Measurements from ENCODE around the gene NEURL1.

DNA sequence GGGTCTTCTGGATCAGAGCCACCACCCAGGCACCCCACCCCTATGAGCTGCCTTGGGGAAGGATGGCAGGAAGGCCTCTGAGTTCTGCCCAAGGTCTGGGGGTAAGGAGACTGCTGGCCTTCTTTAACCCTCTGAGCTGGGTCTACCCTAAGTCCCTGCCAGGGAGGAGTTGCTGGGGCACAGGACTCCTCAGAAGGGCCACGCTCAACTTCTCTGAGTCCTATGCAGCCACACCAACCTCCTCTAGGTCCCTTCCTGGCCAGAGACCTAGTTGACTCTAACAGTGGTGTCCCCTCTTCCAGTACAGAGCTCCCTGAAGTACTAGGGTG is 2.6 kb upstream of the NEURL1 start:
- TF ChIP-seq, protein P1, sequence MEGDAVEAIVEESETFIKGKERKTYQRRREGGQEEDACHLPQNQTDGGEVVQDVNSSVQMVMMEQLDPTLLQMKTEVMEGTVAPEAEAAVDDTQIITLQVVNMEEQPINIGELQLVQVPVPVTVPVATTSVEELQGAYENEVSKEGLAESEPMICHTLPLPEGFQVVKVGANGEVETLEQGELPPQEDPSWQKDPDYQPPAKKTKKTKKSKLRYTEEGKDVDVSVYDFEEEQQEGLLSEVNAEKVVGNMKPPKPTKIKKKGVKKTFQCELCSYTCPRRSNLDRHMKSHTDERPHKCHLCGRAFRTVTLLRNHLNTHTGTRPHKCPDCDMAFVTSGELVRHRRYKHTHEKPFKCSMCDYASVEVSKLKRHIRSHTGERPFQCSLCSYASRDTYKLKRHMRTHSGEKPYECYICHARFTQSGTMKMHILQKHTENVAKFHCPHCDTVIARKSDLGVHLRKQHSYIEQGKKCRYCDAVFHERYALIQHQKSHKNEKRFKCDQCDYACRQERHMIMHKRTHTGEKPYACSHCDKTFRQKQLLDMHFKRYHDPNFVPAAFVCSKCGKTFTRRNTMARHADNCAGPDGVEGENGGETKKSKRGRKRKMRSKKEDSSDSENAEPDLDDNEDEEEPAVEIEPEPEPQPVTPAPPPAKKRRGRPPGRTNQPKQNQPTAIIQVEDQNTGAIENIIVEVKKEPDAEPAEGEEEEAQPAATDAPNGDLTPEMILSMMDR (IDR thresholded peaks at IDR 0.05), result no peak
- TF ChIP-seq POLR2A (IDR thresholded peaks at IDR 0.05), result no peak
- no peak for TF ChIP-seq EP300 (IDR thresholded peaks at IDR 0.05)

All from tibial nerve (tissue), 4 donors.